Liver (tissue), 9 donors: ENCODE data around the gene RRN3. TPM values are rescaled to one million over a fixed set of nuclear protein-coding genes. Genes with fewer than 3 reads are reported as not detected.
A peak's percentile ranks its signal among the peaks of the same experiment; 100 is the strongest.

Experiments used
- DNase-seq: peaks from one replicate; pipeline ENCODE4 v3.0.0-alpha.2; 2017; ENCODE audit warnings: low spot score
- H3K27ac ChIP-seq, 2 donors: one replicate each; pipeline ENCODE4 v1.7.0; 2013; ENCODE audit warnings: inconsistent platforms in 2 of 2, low read length in 2 of 2, control low read depth in 1 of 2, low read depth in 1 of 2, mild to moderate bottlenecking in 1 of 2
- H3K27me3 ChIP-seq, 4 donors: one replicate each; pipeline versions ENCODE4 v1.6.1 to v1.7.0; 2013; ENCODE audit warnings: low read length in 3 of 4, inconsistent platforms in 1 of 4, mild to moderate bottlenecking in 1 of 4, moderate library complexity in 1 of 4; ENCODE audit not compliant: control insufficient read depth in 4 of 4, insufficient read depth in 4 of 4
- H3K36me3 ChIP-seq, 4 donors: one replicate each; pipeline versions ENCODE4 v1.6.1 to v1.7.0; 2013; ENCODE audit warnings: low read length in 3 of 4, mild to moderate bottlenecking in 3 of 4, low read depth in 1 of 4, moderate library complexity in 1 of 4; ENCODE audit not compliant: control insufficient read depth in 4 of 4, insufficient read depth in 3 of 4
- H3K4me1 ChIP-seq, 4 donors: one replicate each; pipeline versions ENCODE4 v1.6.1 to v1.7.0; 2013; ENCODE audit warnings: low read length in 3 of 4, mild to moderate bottlenecking in 3 of 4, moderate library complexity in 1 of 4; ENCODE audit not compliant: control insufficient read depth in 4 of 4, insufficient read depth in 4 of 4
- H3K4me3 ChIP-seq, 3 donors: one replicate each; pipeline versions ENCODE4 v1.6.1 to v1.7.0; 2013; ENCODE audit warnings: low read length in 3 of 3, control low read depth in 1 of 3, low read depth in 1 of 3, mild to moderate bottlenecking in 1 of 3
- H3K9ac ChIP-seq, 2 donors: one replicate each; pipeline ENCODE4 v1.7.0; 2013; ENCODE audit warnings: low read length in 2 of 2, mild to moderate bottlenecking in 2 of 2, moderate library complexity in 2 of 2, control low read depth in 1 of 2, low read depth in 1 of 2
- H3K9me3 ChIP-seq, 4 donors: one replicate each; pipeline versions ENCODE4 v1.6.1 to v1.7.0; 2013; ENCODE audit warnings: low read length in 3 of 4; ENCODE audit not compliant: control insufficient read depth in 4 of 4
- EGR1 ChIP-seq, 2 donors: IDR thresholded peaks; 2 replicates each; pipeline ENCODE4 v1.6.1; 2016 to 2018; ENCODE audit warnings: antibody characterized with exemption in 2 of 2, low read depth in 2 of 2
- FOXA1 ChIP-seq: IDR thresholded peaks from 2 replicates; pipeline ENCODE4 v1.6.1; 2016; ENCODE audit warnings: antibody characterized with exemption
- GABPA ChIP-seq, 2 donors: IDR thresholded peaks in 1 of 2; conservative IDR thresholded peaks in 1 of 2; 2 replicates each; pipeline ENCODE4 v1.6.1; 2016; ENCODE audit warnings: antibody characterized with exemption in 2 of 2, mild to moderate bottlenecking in 1 of 2, moderate library complexity in 1 of 2
- HNF4A ChIP-seq, 2 donors: conservative IDR thresholded peaks; 2 replicates each; pipeline ENCODE4 v1.6.1; 2016; ENCODE audit warnings: antibody characterized with exemption in 2 of 2, mild to moderate bottlenecking in 2 of 2
- HNF4G ChIP-seq: IDR thresholded peaks from 2 replicates; pipeline ENCODE4 v1.6.1; 2016; ENCODE audit warnings: antibody characterized with exemption
- JUND ChIP-seq, 2 donors: IDR thresholded peaks; 2 replicates each; pipeline ENCODE4 v1.6.1; 2016; ENCODE audit warnings: antibody characterized with exemption in 2 of 2
- NR2F2 ChIP-seq: IDR thresholded peaks from 2 replicates; pipeline ENCODE4 v1.6.1; 2016; ENCODE audit warnings: antibody characterized with exemption
- RAD21 ChIP-seq, 2 donors: IDR thresholded peaks; 2 replicates each; pipeline ENCODE4 v1.6.1; 2016; ENCODE audit warnings: antibody characterized with exemption in 2 of 2, mild to moderate bottlenecking in 2 of 2
- RXRA ChIP-seq, 2 donors: IDR thresholded peaks; 2 replicates each; pipeline ENCODE4 v1.6.1; 2017 to 2018; ENCODE audit warnings: antibody characterized with exemption in 2 of 2, mild to moderate bottlenecking in 1 of 2
- SP1 ChIP-seq: IDR thresholded peaks from 2 replicates; pipeline ENCODE4 v1.6.1; 2018; ENCODE audit warnings: antibody characterized with exemption, mild to moderate bottlenecking
- TAF1 ChIP-seq: conservative IDR thresholded peaks from 2 replicates; pipeline ENCODE4 v1.6.1; 2016; ENCODE audit warnings: antibody characterized with exemption, mild to moderate bottlenecking
- YY1 ChIP-seq: IDR thresholded peaks from 2 replicates; pipeline ENCODE4 v1.6.1; 2016; ENCODE audit warnings: antibody characterized with exemption, mild to moderate bottlenecking
- WGBS: extraction: QIAGEN DNeasy Blood & Tissue Kit; methylation state at CpG from one replicate; pipeline ENCODE4 v1.1.7; 2013; 5-methylcytosine and 5-hydroxymethylcytosine counted together
- polyA plus RNA-seq, 2 donors: library from polyadenylated mRNA; stranded (reverse) in 1 of 2; unstranded in 1 of 2; fragments of 200-250 nt in 1 of 2; fragments of >200 nt in 1 of 2; fragmentation: Nextera tagmentation in 1 of 2; extraction: Ambion mirVana in 1 of 2; gene quantifications; one replicate each; pipeline versions ENCODE4 v1.2.1 to v1.2.3, GENCODE V29; 2013 to 2015
- total RNA-seq, 2 donors: library from RNA; depleted of rRNA; stranded (reverse); fragments of >200 nt; gene quantifications; one replicate each; pipeline ENCODE4 v1.2.3, GENCODE V29; 2014
- TF ChIP-seq, protein P1 (sequence below): IDR thresholded peaks from 2 replicates; pipeline ENCODE4 v1.6.1; 2016; ENCODE audit warnings: antibody characterized with exemption
- TF ChIP-seq, protein P2 (sequence below): IDR thresholded peaks from 2 replicates; pipeline ENCODE4 v1.6.1; 2016; ENCODE audit warnings: antibody characterized with exemption, mild to moderate bottlenecking
- TF ChIP-seq, protein P3 (sequence below): IDR thresholded peaks from 2 replicates; pipeline ENCODE4 v1.6.1; 2016; ENCODE audit warnings: antibody characterized with exemption
- TF ChIP-seq, protein P4 (sequence below): fragments of 150-350 bp; IDR thresholded peaks from 2 replicates; pipeline ENCODE4 v1.5.1; 2017; ENCODE audit warnings: improper control_type of control experiment, low read depth, low read length; ENCODE audit not compliant: missing input control
- TF ChIP-seq, protein P5 (sequence below): IDR thresholded peaks from 2 replicates; pipeline ENCODE4 v1.6.1; 2016; ENCODE audit warnings: antibody characterized with exemption
- donor health status: healthy.
- donor health status: healthy.
- donor health status: healthy.
- donor health status: healthy.
- donor health status: healthy.

The RRN3 gene
- total and polyA plus RNA-seq, 4 donors = 8.2 to 28.4 (median 16.3) TPM

DNA sequence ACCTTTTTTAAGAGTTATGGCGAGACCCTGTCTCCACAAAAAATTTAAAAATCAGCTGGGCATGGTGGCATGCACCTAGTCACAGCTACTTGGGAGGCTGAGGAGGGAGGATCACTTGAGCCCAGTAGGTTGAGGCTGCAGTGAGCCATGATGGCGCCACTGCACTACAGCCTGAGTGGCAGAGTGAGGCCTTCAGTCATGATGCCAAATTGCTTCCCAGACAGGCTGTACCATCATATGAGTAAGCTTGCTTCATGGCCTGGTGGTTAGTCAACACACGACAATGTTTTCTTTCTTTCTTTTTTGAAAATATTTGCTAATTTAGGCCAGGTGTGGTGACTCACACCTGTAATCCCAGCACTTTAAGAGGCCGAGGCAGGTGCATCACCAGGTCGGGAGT, 50.7 kb downstream of the RRN3 start:
- no peak overlapping the region for H3K9ac ChIP-seq
- no peak overlapping the region for H3K27ac ChIP-seq
- 91% methylated on average over 5 of the region's 5 CpGs for WGBS
- no peaks in the 10 kb centered on the region for H3K9me3 ChIP-seq
- TF ChIP-seq, protein P1, sequence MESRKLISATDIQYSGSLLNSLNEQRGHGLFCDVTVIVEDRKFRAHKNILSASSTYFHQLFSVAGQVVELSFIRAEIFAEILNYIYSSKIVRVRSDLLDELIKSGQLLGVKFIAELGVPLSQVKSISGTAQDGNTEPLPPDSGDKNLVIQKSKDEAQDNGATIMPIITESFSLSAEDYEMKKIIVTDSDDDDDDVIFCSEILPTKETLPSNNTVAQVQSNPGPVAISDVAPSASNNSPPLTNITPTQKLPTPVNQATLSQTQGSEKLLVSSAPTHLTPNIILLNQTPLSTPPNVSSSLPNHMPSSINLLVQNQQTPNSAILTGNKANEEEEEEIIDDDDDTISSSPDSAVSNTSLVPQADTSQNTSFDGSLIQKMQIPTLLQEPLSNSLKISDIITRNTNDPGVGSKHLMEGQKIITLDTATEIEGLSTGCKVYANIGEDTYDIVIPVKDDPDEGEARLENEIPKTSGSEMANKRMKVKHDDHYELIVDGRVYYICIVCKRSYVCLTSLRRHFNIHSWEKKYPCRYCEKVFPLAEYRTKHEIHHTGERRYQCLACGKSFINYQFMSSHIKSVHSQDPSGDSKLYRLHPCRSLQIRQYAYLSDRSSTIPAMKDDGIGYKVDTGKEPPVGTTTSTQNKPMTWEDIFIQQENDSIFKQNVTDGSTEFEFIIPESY = no peak
- TF ChIP-seq RXRA (IDR thresholded peaks at IDR 0.05) (no peak), EGR1 (IDR thresholded peaks at IDR 0.05; ENCODE audit: low read depth in 2 of 2) (no peak), HNF4G (no peak)
- TF ChIP-seq, protein P2, sequence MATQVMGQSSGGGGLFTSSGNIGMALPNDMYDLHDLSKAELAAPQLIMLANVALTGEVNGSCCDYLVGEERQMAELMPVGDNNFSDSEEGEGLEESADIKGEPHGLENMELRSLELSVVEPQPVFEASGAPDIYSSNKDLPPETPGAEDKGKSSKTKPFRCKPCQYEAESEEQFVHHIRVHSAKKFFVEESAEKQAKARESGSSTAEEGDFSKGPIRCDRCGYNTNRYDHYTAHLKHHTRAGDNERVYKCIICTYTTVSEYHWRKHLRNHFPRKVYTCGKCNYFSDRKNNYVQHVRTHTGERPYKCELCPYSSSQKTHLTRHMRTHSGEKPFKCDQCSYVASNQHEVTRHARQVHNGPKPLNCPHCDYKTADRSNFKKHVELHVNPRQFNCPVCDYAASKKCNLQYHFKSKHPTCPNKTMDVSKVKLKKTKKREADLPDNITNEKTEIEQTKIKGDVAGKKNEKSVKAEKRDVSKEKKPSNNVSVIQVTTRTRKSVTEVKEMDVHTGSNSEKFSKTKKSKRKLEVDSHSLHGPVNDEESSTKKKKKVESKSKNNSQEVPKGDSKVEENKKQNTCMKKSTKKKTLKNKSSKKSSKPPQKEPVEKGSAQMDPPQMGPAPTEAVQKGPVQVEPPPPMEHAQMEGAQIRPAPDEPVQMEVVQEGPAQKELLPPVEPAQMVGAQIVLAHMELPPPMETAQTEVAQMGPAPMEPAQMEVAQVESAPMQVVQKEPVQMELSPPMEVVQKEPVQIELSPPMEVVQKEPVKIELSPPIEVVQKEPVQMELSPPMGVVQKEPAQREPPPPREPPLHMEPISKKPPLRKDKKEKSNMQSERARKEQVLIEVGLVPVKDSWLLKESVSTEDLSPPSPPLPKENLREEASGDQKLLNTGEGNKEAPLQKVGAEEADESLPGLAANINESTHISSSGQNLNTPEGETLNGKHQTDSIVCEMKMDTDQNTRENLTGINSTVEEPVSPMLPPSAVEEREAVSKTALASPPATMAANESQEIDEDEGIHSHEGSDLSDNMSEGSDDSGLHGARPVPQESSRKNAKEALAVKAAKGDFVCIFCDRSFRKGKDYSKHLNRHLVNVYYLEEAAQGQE = no peak
- H3K4me3 ChIP-seq = no peak overlapping the region
- peaks cover 4 to 29% (median 20%) of the 10 kb centered on the region in 4 donors for H3K4me1 ChIP-seq
- H3K27me3 ChIP-seq = no peaks in the 10 kb centered on the region
- H3K36me3 ChIP-seq = peaks cover 11 to 24% (median 20%) of the 10 kb centered on the region in 4 donors
- no peak for DNase-seq

DNA sequence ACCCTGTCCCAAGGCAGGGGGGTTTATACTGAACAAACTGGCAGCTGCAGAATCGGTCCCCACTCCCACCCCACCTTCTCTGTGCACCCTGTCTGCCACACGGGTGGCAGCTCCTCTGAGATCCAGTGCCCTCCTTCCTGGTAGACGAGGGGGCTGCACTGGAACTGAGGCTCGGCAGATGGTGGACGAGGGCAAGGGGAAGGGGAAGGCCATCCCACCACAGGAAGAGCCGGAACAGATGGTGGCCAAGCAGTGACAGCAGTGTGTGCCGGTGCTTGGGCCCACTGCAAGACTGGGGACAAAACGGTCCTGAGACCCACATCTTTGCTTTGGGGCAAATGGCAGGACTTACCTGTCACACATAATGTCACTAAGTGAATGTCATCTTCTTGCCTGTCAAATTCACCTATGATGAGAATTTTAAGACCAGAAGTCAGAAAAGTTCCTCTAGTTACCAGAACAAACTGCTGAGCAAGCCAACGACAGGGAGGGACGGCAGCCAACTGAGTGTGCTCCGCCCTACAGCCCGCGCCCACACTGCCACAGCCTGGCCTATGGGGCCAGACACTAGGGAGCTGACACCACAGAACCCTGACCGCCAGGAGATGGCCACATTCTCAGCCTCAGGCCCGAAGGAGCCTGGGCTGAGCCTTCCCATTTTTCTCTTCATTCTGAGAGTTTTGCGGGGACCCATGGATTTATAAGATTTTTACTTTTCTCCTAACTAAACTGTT, 52.6 kb downstream of the RRN3 start:
- WGBS = 44% methylated on average over 16 of the region's 16 CpGs
- peaks cover 4 to 29% (median 20%) of the 10 kb centered on the region in 4 donors for H3K4me1 ChIP-seq
- no peaks in the 10 kb centered on the region for H3K9me3 ChIP-seq
- H3K27ac ChIP-seq = peak overlapping the region; percentile 60 to 61
- H3K27me3 ChIP-seq = no peaks in the 10 kb centered on the region
- H3K36me3 ChIP-seq = peaks cover 11 to 40% (median 35%) of the 10 kb centered on the region in 4 donors
- H3K4me3 ChIP-seq = no peak overlapping the region
- DNase-seq = peak; percentile 77
- H3K9ac ChIP-seq = no peak overlapping the region
- TF ChIP-seq, protein P1 = no peak
- TF ChIP-seq RXRA (IDR thresholded peaks at IDR 0.05) (peak in 1 of 2 donors; percentile 42), GABPA (IDR thresholded peaks at IDR 0.05 in 1 of 2, conservative IDR thresholded peaks at IDR 0.05 in 1 of 2) (no peak), NR2F2 (no peak), JUND (IDR thresholded peaks at IDR 0.05) (no peak), SP1 (no peak), FOXA1 (no peak), HNF4A (conservative IDR thresholded peaks at IDR 0.05) (peak in 1 of 2 donors; percentile 7), EGR1 (IDR thresholded peaks at IDR 0.05; ENCODE audit: low read depth in 2 of 2) (no peak), TAF1 (no peak), HNF4G (no peak), RAD21 (IDR thresholded peaks at IDR 0.05) (peak; percentile 59 to 66), YY1 (peak; percentile 42)
- TF ChIP-seq, protein P3, sequence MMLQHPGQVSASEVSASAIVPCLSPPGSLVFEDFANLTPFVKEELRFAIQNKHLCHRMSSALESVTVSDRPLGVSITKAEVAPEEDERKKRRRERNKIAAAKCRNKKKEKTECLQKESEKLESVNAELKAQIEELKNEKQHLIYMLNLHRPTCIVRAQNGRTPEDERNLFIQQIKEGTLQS = no peak
- TF ChIP-seq, protein P4, sequence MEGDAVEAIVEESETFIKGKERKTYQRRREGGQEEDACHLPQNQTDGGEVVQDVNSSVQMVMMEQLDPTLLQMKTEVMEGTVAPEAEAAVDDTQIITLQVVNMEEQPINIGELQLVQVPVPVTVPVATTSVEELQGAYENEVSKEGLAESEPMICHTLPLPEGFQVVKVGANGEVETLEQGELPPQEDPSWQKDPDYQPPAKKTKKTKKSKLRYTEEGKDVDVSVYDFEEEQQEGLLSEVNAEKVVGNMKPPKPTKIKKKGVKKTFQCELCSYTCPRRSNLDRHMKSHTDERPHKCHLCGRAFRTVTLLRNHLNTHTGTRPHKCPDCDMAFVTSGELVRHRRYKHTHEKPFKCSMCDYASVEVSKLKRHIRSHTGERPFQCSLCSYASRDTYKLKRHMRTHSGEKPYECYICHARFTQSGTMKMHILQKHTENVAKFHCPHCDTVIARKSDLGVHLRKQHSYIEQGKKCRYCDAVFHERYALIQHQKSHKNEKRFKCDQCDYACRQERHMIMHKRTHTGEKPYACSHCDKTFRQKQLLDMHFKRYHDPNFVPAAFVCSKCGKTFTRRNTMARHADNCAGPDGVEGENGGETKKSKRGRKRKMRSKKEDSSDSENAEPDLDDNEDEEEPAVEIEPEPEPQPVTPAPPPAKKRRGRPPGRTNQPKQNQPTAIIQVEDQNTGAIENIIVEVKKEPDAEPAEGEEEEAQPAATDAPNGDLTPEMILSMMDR = peak; percentile 24
- TF ChIP-seq, protein P5, sequence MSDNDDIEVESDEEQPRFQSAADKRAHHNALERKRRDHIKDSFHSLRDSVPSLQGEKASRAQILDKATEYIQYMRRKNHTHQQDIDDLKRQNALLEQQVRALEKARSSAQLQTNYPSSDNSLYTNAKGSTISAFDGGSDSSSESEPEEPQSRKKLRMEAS = peak; percentile 24
- TF ChIP-seq, protein P2 = no peak
